K562 (cell line): Measurements from ENCODE around the gene DXO. TPM values are rescaled to one million over a fixed set of nuclear protein-coding genes. Genes with fewer than 3 reads are reported as not detected.

Experiments used
- ATAC-seq: fragments of 200-7000 bp; cut with Tn5 transposase; 3 replicates; pipeline ENCODE4 v1.9.1; 2020; ENCODE audit warnings: moderate library complexity
- BruUV-seq: library from RNA; stranded (reverse); fragments of 400-500 nt; replicated peaks from 2 replicates; lab custom pipeline; 2021; lab: Mats Ljungman, UMichigan
- CTCF ChIA-PET: fragments of 300-600 bp; formaldehyde crosslinking; extraction: SDS; loops from one replicate; lab custom pipeline; 2021; ENCODE audit warnings: low intra/inter-chr PET ratio; lab: Yijun Ruan, JAX
- POLR2A ChIA-PET: fragments of 300-600, 350-650 bp; sonication (Branson Sonifier 250); formaldehyde crosslinking; extraction: SDS; loops from one replicate; lab custom pipeline; 2021; ENCODE audit warnings: antibody characterized with exemption, inconsistent platforms; lab: Yijun Ruan, JAX
- DNase-seq, 4 experiments: peaks; one replicate each; pipeline versions ENCODE4 v3.0.0 to v3.0.0-alpha.2; 2011 to 2018; ENCODE audit warnings: low spot score in 3 of 4, mixed read lengths in 3 of 4; ENCODE audit errors: extremely low read depth in 1 of 4
- FAIRE-seq: peaks from 2 replicates; lab custom pipeline; 2011; peaks lifted over from hg19 to GRCh38; lab: Jason Lieb, UNC
- H2AFZ ChIP-seq: 2 replicates; pipeline ENCODE4 v1.6.0; 2011; ENCODE audit warnings: low read depth, low read length, control low read depth, inconsistent platforms
- H3K27ac ChIP-seq: fragments of 200-600 bp; 3 replicates; pipeline ENCODE4 v1.8.0; 2011; ENCODE audit warnings: low read depth, mild to moderate bottlenecking, control low read depth, inconsistent platforms, low read length, moderate library complexity, mixed read lengths; ENCODE audit errors: extremely low read depth
- H3K27me3 ChIP-seq, 2 experiments: fragments of 300-600 bp in 1 of 2; 2 replicates in 1 of 2; 3 replicates in 1 of 2; pipeline versions ENCODE4 v1.6.0 to v1.8.0; 2011; ENCODE audit warnings: inconsistent platforms in 2 of 2, low read length in 2 of 2, mild to moderate bottlenecking in 1 of 2, mixed read lengths in 1 of 2, moderate library complexity in 1 of 2; ENCODE audit not compliant: control insufficient read depth in 2 of 2, insufficient read depth in 2 of 2
- H3K36me3 ChIP-seq: fragments of 300-600 bp; 3 replicates; pipeline ENCODE4 v1.8.0; 2011; ENCODE audit warnings: mild to moderate bottlenecking, low read length, inconsistent platforms; ENCODE audit not compliant: control insufficient read depth, insufficient read depth
- H3K4me1 ChIP-seq, 2 experiments: fragments of 200-600 bp in 1 of 2; replicated peaks in 1 of 2; 2 replicates in 1 of 2; 3 replicates in 1 of 2; pipeline versions ENCODE4 v1.5.1 to v1.8.0; 2011; ENCODE audit warnings: inconsistent platforms in 2 of 2, low read length in 2 of 2, mild to moderate bottlenecking in 1 of 2, mixed read lengths in 1 of 2, moderate library complexity in 1 of 2; ENCODE audit not compliant: control insufficient read depth in 2 of 2, insufficient read depth in 2 of 2
- H3K4me2 ChIP-seq: 2 replicates; pipeline ENCODE4 v1.6.1; 2011; ENCODE audit warnings: low read length, control low read depth, inconsistent platforms, mixed read lengths; ENCODE audit not compliant: insufficient read depth
- H3K4me3 ChIP-seq: fragments of 200-600 bp; sonication (generic), shearing (Covaris generic); 2 replicates; pipeline ENCODE4 v1.5.1; 2016; ENCODE audit warnings: control low read depth, inconsistent platforms
- H3K79me2 ChIP-seq: fragments of 200-600 bp; 3 replicates; pipeline ENCODE4 v1.8.0; 2011; ENCODE audit warnings: low read length, inconsistent platforms; ENCODE audit not compliant: control insufficient read depth, insufficient read depth
- H3K9ac ChIP-seq, 2 experiments: 2 replicates each; pipeline versions ENCODE4 v1.6.0 to v1.6.1; 2011; ENCODE audit warnings: low read depth in 2 of 2, low read length in 2 of 2, control low read depth in 1 of 2, inconsistent platforms in 1 of 2, mild to moderate bottlenecking in 1 of 2, mixed read lengths in 1 of 2; ENCODE audit not compliant: insufficient read depth in 1 of 2
- H3K9me1 ChIP-seq: one replicate; pipeline ENCODE4 v1.6.0; 2011; ENCODE audit warnings: inconsistent platforms, mild to moderate bottlenecking, low read length, moderate library complexity; ENCODE audit not compliant: control insufficient read depth, insufficient read depth
- H3K9me3 ChIP-seq: replicated peaks from 2 replicates; pipeline ENCODE4 v1.5.1; 2011; ENCODE audit warnings: low read depth, low read length, inconsistent platforms; ENCODE audit not compliant: control insufficient read depth, insufficient read depth
- H4K20me1 ChIP-seq: replicated peaks from 2 replicates; pipeline ENCODE4 v1.6.1; 2011; ENCODE audit warnings: low read length, inconsistent platforms, mixed read lengths; ENCODE audit not compliant: control insufficient read depth, insufficient read depth
- BHLHE40 ChIP-seq: IDR thresholded peaks from 2 replicates; pipeline ENCODE4 v1.6.1; 2011; ENCODE audit warnings: low read length, improper control_type of control experiment
- BRCA1 ChIP-seq, 2 experiments: fragments of 450-650 bp in 1 of 2; sonication (generic) in 1 of 2; formaldehyde crosslinking in 1 of 2; IDR thresholded peaks; 2 replicates each; pipeline versions ENCODE4 v1.5.0 to v1.6.1; 2017 to 2020; ENCODE audit warnings: mild to moderate bottlenecking in 1 of 2, missing genetic modification reagents in 1 of 2
- HMGN3 ChIP-seq: IDR thresholded peaks from 2 replicates; pipeline ENCODE4 v1.6.1; 2011; ENCODE audit warnings: borderline replicate concordance, low read depth, mild to moderate bottlenecking, mixed read lengths, low read length; ENCODE audit not compliant: insufficient read length; ENCODE audit errors: extremely low read depth
- IRF2 ChIP-seq: sonication (generic); formaldehyde crosslinking; IDR thresholded peaks from 2 replicates; pipeline ENCODE4 v1.8.1; 2022; ENCODE audit warnings: mild to moderate bottlenecking, missing genetic modification reagents
- NCOA4 ChIP-seq: fragments of 450-650 bp; IDR thresholded peaks from 2 replicates; pipeline ENCODE4 v1.6.1; 2018; ENCODE audit warnings: mild to moderate bottlenecking; ENCODE audit not compliant: partially characterized antibody
- RAD51 ChIP-seq: fragments of 450-650 bp; IDR thresholded peaks from 2 replicates; pipeline ENCODE4 v1.7.1; 2016; ENCODE audit warnings: low read depth, mild to moderate bottlenecking, borderline replicate concordance
- RHOXF2B ChIP-seq: fragments of 250-450 bp; sonication (Bioruptor Pico); conservative IDR thresholded peaks from 2 replicates; pipeline ENCODE4 v1.5.1; 2021
- TOE1 ChIP-seq, 2 experiments: fragments of 450-650 bp in 1 of 2; sonication (generic) in 1 of 2; formaldehyde crosslinking in 1 of 2; IDR thresholded peaks; 2 replicates each; pipeline versions ENCODE4 v1.7.1 to v1.8.0; 2016 to 2022; ENCODE audit warnings: borderline replicate concordance in 2 of 2, mild to moderate bottlenecking in 2 of 2, antibody characterized with exemption in 1 of 2, inconsistent platforms in 1 of 2, low read depth in 1 of 2, missing genetic modification reagents in 1 of 2, moderate library complexity in 1 of 2
- WGBS: fragments of 100-300 bp; shearing (Covaris generic); methylation state at CpG from one replicate; pipeline ENCODE4 v1.1.6; 2016; ENCODE audit warnings: low coverage, mixed read lengths; ENCODE audit not compliant: insufficient coverage; ENCODE audit errors: missing lambda C conversion rate; 5-methylcytosine and 5-hydroxymethylcytosine counted together
- in situ Hi-C: fragments of 300-500 bp; cut with MboI; formaldehyde crosslinking; loops from 4 replicates; pipeline ENCODE4 v1.15.0; 2018; ENCODE audit warnings: inconsistent platforms, mixed read lengths
- intact Hi-C: fragments of 100-400 bp; cut with micrococcal nuclease; formaldehyde crosslinking; loops from 2 replicates; pipeline ENCODE4 v1.14.2; 2022
- polyA plus RNA-seq, 8 experiments: library from polyadenylated mRNA; depleted of rRNA in 4 of 8; stranded (reverse) in 5 of 8; unstranded in 3 of 8; fragments of >200 nt; fragmentation: Nextera tagmentation in 2 of 8; fragmentation: Illumina TruSeq in 1 of 8; extraction: Ambion mirVana in 2 of 8; extraction: Trizol in 1 of 8; gene quantifications; 2 replicates each; pipeline versions ENCODE4 v1.2.1 to v1.2.3, GENCODE V29; 2011 to 2014; ENCODE audit warnings: inconsistent platforms in 1 of 8, missing spikeins in 1 of 8
- total RNA-seq, 7 experiments: library from RNA; depleted of rRNA in 6 of 7; stranded (reverse); fragments of >200 nt in 6 of 7; fragmentation: Illumina TruSeq in 2 of 7; extraction: Trizol in 2 of 7; gene quantifications; 2 replicates each; pipeline versions ENCODE4 v1.2.1 to v1.2.3, GENCODE V29; 2011 to 2021; ENCODE audit warnings: low replicate concordance in 1 of 7
- TF ChIP-seq, protein P1 (sequence below): sonication (generic); formaldehyde crosslinking; IDR thresholded peaks from 2 replicates; pipeline ENCODE4 v1.9.0; 2022; ENCODE audit warnings: mild to moderate bottlenecking, missing genetic modification reagents
- TF ChIP-seq, protein P2 (sequence below): sonication (generic); formaldehyde crosslinking; IDR thresholded peaks from 2 replicates; pipeline ENCODE4 v1.5.0; 2020; ENCODE audit warnings: missing genetic modification reagents
- TF ChIP-seq, protein P3 (sequence below): fragments of 450-650 bp; formaldehyde crosslinking; IDR thresholded peaks from 2 replicates; pipeline ENCODE4 v1.4.0; 2020; ENCODE audit warnings: mild to moderate bottlenecking, mixed read lengths

The DXO gene
- total and polyA plus RNA-seq, 9 of the 15 experiments (the other 6 are each of a cell fraction or from before 2014, with no cell fraction given) = 6.4 to 35.1 (median 19.4) TPM

DNA sequence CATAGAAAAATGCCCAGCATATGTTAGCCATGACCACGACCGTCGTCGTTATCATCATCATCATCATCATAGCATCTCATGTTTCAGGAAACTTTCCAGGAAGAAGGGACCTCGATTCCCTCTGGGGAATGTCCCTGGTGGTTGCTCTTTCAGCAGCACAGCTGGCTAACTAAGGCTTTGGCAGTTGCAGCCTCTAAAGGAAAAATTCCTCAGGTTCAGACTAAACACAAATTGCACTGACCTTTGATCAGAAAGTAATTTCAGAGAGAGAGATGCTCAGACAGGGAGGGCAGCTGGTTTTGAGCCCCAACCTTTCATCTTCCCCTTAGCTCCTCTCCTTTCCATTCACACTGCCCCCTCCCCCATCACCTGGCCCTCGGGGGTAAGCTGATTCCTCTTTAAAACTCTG is 31.7 kb downstream of the DXO start (continued):
- TF ChIP-seq BRCA1 (IDR thresholded peaks at IDR 0.05) (no peak), BRCA1 (CRISPR knock-in tag; IDR thresholded peaks at IDR 0.05) (no peak)
- TF ChIP-seq, all 486 proteins: peak for 3

DNA sequence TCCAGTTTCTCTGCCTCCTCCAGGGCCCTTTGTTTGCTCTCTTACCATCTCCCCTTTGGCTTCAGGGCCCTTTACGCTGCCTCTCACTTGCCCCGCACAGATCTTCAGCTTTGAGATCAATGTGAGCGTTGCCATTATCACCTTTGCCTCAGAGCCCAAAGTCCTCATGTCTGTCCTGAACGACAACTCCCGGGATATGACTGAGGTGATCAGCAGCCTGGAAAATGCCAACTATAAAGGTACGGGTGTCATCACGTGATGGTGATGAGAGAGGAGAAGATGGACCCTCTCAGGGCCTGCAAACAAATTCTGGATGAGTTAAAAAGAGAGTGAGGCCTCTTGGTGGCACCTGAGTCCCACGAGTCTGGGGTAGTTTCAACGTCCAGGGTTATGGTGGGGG is 36.1 kb downstream of the DXO start:
- Histone ChIP-seq H3K9ac (no peak overlapping the region), H3K27ac (no peak overlapping the region), H2AFZ (0 out of 2 replicates have a peak overlapping the region, but pooled peaks have one; percentile 15), H3K36me3 (no peaks in the 10 kb centered on the region), H3K27me3 (peaks cover 8 to 12% of the 10 kb centered on the region in 2 experiments; a peak in 2 of 5 replicates), H3K4me1 (peaks cover 7 to 9% of the 10 kb centered on the region in 2 experiments; a peak in 4 of 5 replicates), H3K4me3 (no peak overlapping the region), H3K4me2 (no peak overlapping the region), H4K20me1 (no peaks in the 10 kb centered on the region), H3K9me3 (no peaks in the 10 kb centered on the region), H3K79me2 (no peaks in the 10 kb centered on the region), H3K9me1 (no peaks in the 10 kb centered on the region)
- no TSS peak for BruUV-seq
- ATAC-seq (no peak), FAIRE-seq (no peak), DNase-seq (no peak)
- POLR2A ChIA-PET = interaction anchor here (0.5 to 1.5 kb wide), 5 partner anchors 10 to 73 kb away, joined by 3 to 5 read pairs (median 3); partner anchors contain the start of genes CFB and NEU1
- in situ Hi-C loops = no loop called here
- TF ChIP-seq RHOXF2B (no peak), BHLHE40 (0 out of 2 replicates have a peak, but pooled peaks have one; percentile 22), IRF2 (CRISPR knock-in tag) (no peak), RAD51 (peak; percentile 52; the same call in 1 of the 2 replicates), HMGN3 (no peak), TOE1 (IDR thresholded peaks at IDR 0.05; ENCODE audit: borderline replicate concordance) (peak; percentile 27; the same call in 1 of the 2 replicates), TOE1 (CRISPR knock-in tag; IDR thresholded peaks at IDR 0.05; ENCODE audit: borderline replicate concordance, low read depth) (no peak), NCOA4 (no peak)
- TF ChIP-seq, protein P1, sequence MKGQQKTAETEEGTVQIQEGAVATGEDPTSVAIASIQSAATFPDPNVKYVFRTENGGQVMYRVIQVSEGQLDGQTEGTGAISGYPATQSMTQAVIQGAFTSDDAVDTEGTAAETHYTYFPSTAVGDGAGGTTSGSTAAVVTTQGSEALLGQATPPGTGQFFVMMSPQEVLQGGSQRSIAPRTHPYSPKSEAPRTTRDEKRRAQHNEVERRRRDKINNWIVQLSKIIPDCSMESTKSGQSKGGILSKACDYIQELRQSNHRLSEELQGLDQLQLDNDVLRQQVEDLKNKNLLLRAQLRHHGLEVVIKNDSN = peak; percentile 49
- TF ChIP-seq, protein P2, sequence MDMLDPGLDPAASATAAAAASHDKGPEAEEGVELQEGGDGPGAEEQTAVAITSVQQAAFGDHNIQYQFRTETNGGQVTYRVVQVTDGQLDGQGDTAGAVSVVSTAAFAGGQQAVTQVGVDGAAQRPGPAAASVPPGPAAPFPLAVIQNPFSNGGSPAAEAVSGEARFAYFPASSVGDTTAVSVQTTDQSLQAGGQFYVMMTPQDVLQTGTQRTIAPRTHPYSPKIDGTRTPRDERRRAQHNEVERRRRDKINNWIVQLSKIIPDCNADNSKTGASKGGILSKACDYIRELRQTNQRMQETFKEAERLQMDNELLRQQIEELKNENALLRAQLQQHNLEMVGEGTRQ (CRISPR knock-in tag) = peak; percentile 53
- TF ChIP-seq, protein P3, sequence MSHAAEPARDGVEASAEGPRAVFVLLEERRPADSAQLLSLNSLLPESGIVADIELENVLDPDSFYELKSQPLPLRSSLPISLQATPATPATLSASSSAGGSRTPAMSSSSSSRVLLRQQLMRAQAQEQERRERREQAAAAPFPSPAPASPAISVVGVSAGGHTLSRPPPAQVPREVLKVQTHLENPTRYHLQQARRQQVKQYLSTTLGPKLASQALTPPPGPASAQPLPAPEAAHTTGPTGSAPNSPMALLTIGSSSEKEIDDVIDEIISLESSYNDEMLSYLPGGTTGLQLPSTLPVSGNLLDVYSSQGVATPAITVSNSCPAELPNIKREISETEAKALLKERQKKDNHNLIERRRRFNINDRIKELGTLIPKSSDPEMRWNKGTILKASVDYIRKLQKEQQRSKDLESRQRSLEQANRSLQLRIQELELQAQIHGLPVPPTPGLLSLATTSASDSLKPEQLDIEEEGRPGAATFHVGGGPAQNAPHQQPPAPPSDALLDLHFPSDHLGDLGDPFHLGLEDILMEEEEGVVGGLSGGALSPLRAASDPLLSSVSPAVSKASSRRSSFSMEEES = peak; percentile 84
- CTCF ChIA-PET = no interaction called here
- WGBS = 30% methylated on average over 9 of the region's 9 CpGs
- intact Hi-C loops = no loop called here
